DOHH2 (cell line): ENCODE measurements around the gene KIF26B.

Experiments
- EZH2phosphoT487 ChIP-seq: fragments of 200-600 bp; sonication (generic); IDR thresholded peaks from 2 replicates; pipeline ENCODE4 v1.6.1; 2017; ENCODE audit warnings: borderline replicate concordance, mild to moderate bottlenecking, antibody characterized with exemption, low read length, moderate library complexity, mixed read lengths
- TF ChIP-seq, protein P1 (sequence below): fragments of 200-600 bp; sonication (generic); IDR thresholded peaks from one replicate; pipeline ENCODE4 v1.5.1; 2014; ENCODE audit warnings: antibody characterized with exemption, mild to moderate bottlenecking, low read depth, low read length; ENCODE audit not compliant: poor library complexity, severe bottlenecking

DNA sequence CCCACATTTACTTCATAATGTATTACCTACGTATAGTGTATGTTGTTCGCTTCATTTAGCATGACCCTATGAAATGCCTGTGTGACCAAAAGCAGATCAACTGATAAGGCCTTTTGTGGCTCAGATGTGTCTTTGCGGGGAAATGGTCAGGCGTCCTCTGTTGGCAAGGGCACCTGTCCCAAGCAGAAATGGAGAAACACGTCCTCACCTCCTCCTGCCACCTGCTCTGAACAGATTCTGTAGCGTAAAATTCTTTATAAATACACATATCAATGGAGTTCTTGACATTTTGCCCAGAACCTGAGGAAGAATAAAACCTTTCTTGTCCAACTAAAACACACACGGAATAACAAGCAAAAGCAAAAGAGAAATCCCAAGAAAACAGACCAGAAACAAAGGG is 417.9 kb downstream of the KIF26B start:
- TF ChIP-seq, protein P1, sequence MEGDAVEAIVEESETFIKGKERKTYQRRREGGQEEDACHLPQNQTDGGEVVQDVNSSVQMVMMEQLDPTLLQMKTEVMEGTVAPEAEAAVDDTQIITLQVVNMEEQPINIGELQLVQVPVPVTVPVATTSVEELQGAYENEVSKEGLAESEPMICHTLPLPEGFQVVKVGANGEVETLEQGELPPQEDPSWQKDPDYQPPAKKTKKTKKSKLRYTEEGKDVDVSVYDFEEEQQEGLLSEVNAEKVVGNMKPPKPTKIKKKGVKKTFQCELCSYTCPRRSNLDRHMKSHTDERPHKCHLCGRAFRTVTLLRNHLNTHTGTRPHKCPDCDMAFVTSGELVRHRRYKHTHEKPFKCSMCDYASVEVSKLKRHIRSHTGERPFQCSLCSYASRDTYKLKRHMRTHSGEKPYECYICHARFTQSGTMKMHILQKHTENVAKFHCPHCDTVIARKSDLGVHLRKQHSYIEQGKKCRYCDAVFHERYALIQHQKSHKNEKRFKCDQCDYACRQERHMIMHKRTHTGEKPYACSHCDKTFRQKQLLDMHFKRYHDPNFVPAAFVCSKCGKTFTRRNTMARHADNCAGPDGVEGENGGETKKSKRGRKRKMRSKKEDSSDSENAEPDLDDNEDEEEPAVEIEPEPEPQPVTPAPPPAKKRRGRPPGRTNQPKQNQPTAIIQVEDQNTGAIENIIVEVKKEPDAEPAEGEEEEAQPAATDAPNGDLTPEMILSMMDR: no peak
- no peak for TF ChIP-seq EZH2phosphoT487
